PC-9 (cell line): Measurements from ENCODE around the gene LILRB3. TPM values are rescaled to one million over a fixed set of nuclear protein-coding genes. Genes with fewer than 3 reads are reported as not detected.
"Not testable (repeated sequence)": the region's sequence is repeated elsewhere in the genome, so short reads cannot be mapped to it uniquely, and the experiment has no call there.

Experiments used
- BruUV-seq: library from RNA; stranded (reverse); fragments of 400-500 nt; replicated peaks from 2 replicates; lab custom pipeline; 2021; lab: Mats Ljungman, UMichigan
- CTCF ChIA-PET: fragments of 300-600 bp; sonication (Branson Sonifier 250); formaldehyde crosslinking; loops from one replicate; lab custom pipeline; 2022; ENCODE audit warnings: antibody characterized with exemption; lab: Charles Lee
- POLR2A ChIA-PET: fragments of 300-600 bp; sonication (Branson Sonifier 250); formaldehyde crosslinking; loops from one replicate; lab custom pipeline; 2022; ENCODE audit warnings: antibody characterized with exemption; ENCODE audit not compliant: unreplicated experiment; lab: Charles Lee
- DNase-seq, 2 experiments: peaks; one replicate each; pipeline versions ENCODE4 v3.0.0 to v3.0.0-alpha.2; 2015 to 2022; ENCODE audit warnings: mixed read lengths in 1 of 2
- H2AFZ ChIP-seq: fragments of 200-600 bp; sonication (generic); 2 replicates; pipeline ENCODE4 v1.8.1; 2017; ENCODE audit warnings: antibody characterized with exemption
- H3F3A ChIP-seq: fragments of 200-600 bp; sonication (generic); 2 replicates; pipeline ENCODE4 v1.8.1; 2017; ENCODE audit warnings: antibody characterized with exemption, mild to moderate bottlenecking, low read depth; ENCODE audit not compliant: insufficient read depth
- H3K27ac ChIP-seq: fragments of 200-600 bp; sonication (generic); 2 replicates; pipeline ENCODE4 v1.6.1; 2016; ENCODE audit warnings: mixed run types
- H3K27me3 ChIP-seq: fragments of 200-600 bp; sonication (generic); 2 replicates; pipeline ENCODE4 v1.6.1; 2016; ENCODE audit warnings: low read depth, mixed run types; ENCODE audit not compliant: insufficient read depth
- H3K36me3 ChIP-seq: fragments of 200-600 bp; sonication (generic); 2 replicates; pipeline ENCODE4 v1.6.1; 2016; ENCODE audit warnings: low read depth, mixed run types
- H3K4me1 ChIP-seq: fragments of 200-600 bp; sonication (generic); replicated peaks from 2 replicates; pipeline ENCODE4 v1.6.1; 2016; ENCODE audit warnings: mixed run types; ENCODE audit not compliant: insufficient read depth
- H3K4me2 ChIP-seq: fragments of 200-600 bp; sonication (generic); 2 replicates; pipeline ENCODE4 v1.6.1; 2017; ENCODE audit warnings: mixed run types
- H3K4me3 ChIP-seq: fragments of 200-600 bp; sonication (generic); 2 replicates; pipeline ENCODE4 v1.6.1; 2016; ENCODE audit warnings: mixed run types
- H3K79me2 ChIP-seq: fragments of 200-600 bp; sonication (generic); 2 replicates; pipeline ENCODE4 v1.6.1; 2017; ENCODE audit warnings: low read depth, mixed run types
- H3K9me2 ChIP-seq: fragments of 200-600 bp; sonication (generic); 2 replicates; pipeline ENCODE4 v1.8.1; 2017; ENCODE audit warnings: mild to moderate bottlenecking; ENCODE audit not compliant: insufficient read depth
- H3K9me3 ChIP-seq: fragments of 200-600 bp; sonication (generic); 2 replicates; pipeline ENCODE4 v1.8.1; 2016; ENCODE audit warnings: low read depth; ENCODE audit not compliant: insufficient read depth
- H4K20me1 ChIP-seq: fragments of 200-600 bp; sonication (generic); 2 replicates; pipeline ENCODE4 v1.8.1; 2017; ENCODE audit not compliant: insufficient read depth
- EZH2 ChIP-seq: fragments of 200-600 bp; sonication (generic); IDR thresholded peaks from 2 replicates; pipeline ENCODE4 v1.8.0; 2017; ENCODE audit warnings: antibody characterized with exemption, low read depth
- intact Hi-C: fragments of 100-400 bp; cut with micrococcal nuclease; formaldehyde crosslinking; loops from one replicate; pipeline ENCODE4 v1.10.0; 2022; ENCODE audit not compliant: unreplicated experiment
- total RNA-seq: library from RNA; stranded (reverse); gene quantifications from 2 replicates; pipeline ENCODE4 v1.2.3, GENCODE V29; 2021
- TF ChIP-seq, protein P1 (sequence below): fragments of 200-600 bp; sonication (generic); conservative IDR thresholded peaks from 2 replicates; pipeline ENCODE4 v1.6.1; 2017; ENCODE audit warnings: mixed run types, antibody characterized with exemption, mild to moderate bottlenecking, moderate library complexity

Gene LILRB3
- total RNA-seq, 1 experiment from 2014 or later, result not detected

DNA sequence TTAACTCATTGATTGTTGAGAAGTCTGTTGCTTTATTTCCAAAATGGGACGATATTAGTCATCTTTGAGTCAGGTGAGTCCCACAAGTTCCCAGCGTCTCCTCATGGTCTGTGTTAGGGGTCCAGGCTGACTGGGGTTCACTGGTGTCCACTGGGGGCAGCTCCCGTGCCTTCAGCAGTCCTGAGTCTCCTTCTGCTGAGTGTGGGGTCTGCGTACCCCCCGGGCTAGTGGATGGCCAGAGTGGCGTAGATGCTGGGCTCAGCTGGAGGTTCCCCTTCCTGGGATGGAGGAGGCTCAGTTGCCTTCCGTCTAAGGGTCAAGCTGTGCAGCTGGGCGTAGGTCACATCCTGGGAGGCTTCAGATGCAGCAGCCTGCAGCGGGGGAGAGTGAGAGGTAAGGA lies 5.9 kb downstream of the LILRB3 start:
- CTCF ChIA-PET, result no interaction called here
- 0 out of 2 replicates have a peak, but pooled peaks cover 5% of the 10 kb centered on the region for H3F3A ChIP-seq

DNA sequence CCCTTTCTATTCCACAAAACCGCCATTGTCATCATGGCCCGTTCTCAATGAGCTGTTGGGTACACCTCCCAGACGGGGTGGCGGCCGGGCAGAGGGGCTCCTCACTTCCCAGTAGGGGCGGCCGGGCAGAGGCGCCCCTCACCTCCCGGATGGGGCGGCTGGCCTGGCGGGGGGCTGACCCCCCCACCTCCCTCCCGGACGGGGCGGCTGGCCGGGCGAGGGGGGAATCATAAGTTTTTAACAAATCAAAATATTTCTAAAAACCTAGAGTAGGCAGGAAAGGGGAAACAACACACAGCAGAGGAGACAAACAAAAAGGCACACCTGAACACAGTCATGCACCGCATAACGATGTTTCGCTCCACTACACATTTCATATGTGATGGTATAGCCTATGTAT lies 8.1 kb downstream of the LILRB3 start:
- H3K27ac ChIP-seq, CTCF ChIA-PET, H3K79me2 ChIP-seq, intact Hi-C loops, H3K36me3 ChIP-seq, H3K4me1 ChIP-seq, H4K20me1 ChIP-seq, H2AFZ ChIP-seq, H3K9me2 ChIP-seq, H3K9me3 ChIP-seq, DNase-seq, H3K4me2 ChIP-seq, H3K4me3 ChIP-seq, BruUV-seq: not testable (repeated sequence)
- H3F3A ChIP-seq, result peaks cover 14% of the 10 kb centered on the region; the same call in 1 of the 2 replicates
- H3K27me3 ChIP-seq, result peaks cover 11% of the 10 kb centered on the region; the same call in 1 of the 2 replicates
- POLR2A ChIA-PET, result interaction anchor here (0.6 kb wide), 1 partner anchor 412 kb away, joined by 3 read pairs; no protein-coding TSS in a partner anchor

More for the DNA sequence above, 5.9 kb downstream of the LILRB3 start:
- Histone ChIP-seq H3K27ac (no peak overlapping the region), H3K4me2 (no peak overlapping the region), H3K4me1 (no peaks in the 10 kb centered on the region), H3K9me3 (no peaks in the 10 kb centered on the region), H3K79me2 (no peaks in the 10 kb centered on the region), H3K4me3 (no peak overlapping the region), H4K20me1 (no peaks in the 10 kb centered on the region), H3K36me3 (no peaks in the 10 kb centered on the region), H2AFZ (no peak overlapping the region), H3K9me2 (no peaks in the 10 kb centered on the region), H3K27me3 (peaks cover 11% of the 10 kb centered on the region; the same call in 1 of the 2 replicates)
- no peak for TF ChIP-seq EZH2
- TF ChIP-seq, protein P1, sequence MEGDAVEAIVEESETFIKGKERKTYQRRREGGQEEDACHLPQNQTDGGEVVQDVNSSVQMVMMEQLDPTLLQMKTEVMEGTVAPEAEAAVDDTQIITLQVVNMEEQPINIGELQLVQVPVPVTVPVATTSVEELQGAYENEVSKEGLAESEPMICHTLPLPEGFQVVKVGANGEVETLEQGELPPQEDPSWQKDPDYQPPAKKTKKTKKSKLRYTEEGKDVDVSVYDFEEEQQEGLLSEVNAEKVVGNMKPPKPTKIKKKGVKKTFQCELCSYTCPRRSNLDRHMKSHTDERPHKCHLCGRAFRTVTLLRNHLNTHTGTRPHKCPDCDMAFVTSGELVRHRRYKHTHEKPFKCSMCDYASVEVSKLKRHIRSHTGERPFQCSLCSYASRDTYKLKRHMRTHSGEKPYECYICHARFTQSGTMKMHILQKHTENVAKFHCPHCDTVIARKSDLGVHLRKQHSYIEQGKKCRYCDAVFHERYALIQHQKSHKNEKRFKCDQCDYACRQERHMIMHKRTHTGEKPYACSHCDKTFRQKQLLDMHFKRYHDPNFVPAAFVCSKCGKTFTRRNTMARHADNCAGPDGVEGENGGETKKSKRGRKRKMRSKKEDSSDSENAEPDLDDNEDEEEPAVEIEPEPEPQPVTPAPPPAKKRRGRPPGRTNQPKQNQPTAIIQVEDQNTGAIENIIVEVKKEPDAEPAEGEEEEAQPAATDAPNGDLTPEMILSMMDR, result no peak
- POLR2A ChIA-PET, result no interaction called here
- no TSS peak for BruUV-seq
- intact Hi-C loops, result no loop called here
- no peak for DNase-seq

DNA sequence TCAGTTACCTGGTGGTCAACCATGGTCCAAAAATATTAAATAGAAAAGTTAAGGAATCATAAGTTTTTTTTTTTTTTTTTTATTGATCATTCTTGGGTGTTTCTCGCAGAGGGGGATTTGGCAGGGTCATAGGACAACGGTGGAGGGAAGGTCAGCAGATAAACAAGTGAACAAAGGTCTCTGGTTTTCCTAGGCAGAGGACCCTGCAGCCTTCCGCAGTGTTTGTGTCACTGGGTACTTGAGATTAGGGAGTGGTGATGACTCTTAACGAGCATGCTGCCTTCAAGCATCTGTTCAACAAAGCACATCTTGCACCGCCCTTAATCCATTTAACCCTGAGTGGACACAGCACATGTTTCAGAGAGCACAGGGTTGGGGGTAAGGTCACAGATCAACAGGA lies 8.6 kb downstream of the LILRB3 start:
- intact Hi-C loops, H2AFZ ChIP-seq, CTCF ChIA-PET, H3K4me3 ChIP-seq, H3K4me2 ChIP-seq, H3K9me3 ChIP-seq, BruUV-seq, H3K79me2 ChIP-seq, H3K27ac ChIP-seq, H3K36me3 ChIP-seq, H3K9me2 ChIP-seq, H4K20me1 ChIP-seq, DNase-seq: not testable (repeated sequence)
- POLR2A ChIA-PET, result interaction anchor here (0.6 kb wide), 1 partner anchor 411 kb away, joined by 3 read pairs; no protein-coding TSS in a partner anchor
- peaks cover 11% of the 10 kb centered on the region; the same call in 1 of the 2 replicates for H3K27me3 ChIP-seq
- peaks cover 19% of the 10 kb centered on the region for H3F3A ChIP-seq
- peaks cover 12% of the 10 kb centered on the region for H3K4me1 ChIP-seq

DNA sequence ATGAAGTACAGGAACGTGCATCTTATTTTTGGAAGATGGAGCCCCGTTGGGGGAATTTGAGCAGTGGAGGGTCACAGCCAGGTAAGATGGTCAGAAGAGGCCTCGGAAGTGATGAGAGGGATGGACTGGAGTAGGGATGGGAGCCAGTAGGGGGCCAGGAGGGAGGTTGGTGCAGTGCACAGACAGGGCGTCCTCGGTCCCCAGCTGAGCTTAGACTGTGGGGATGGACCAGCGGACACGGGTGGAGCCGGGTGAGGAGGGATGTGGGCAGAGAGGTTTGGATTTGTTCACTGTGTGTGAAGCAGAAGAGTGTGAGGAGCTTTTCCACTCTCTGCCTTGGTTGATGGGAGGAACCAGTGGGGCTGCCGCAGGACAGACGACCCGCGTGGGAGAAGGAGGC lies 11.6 kb downstream of the LILRB3 start:
- CTCF ChIA-PET, result no interaction called here
- H3K9me3 ChIP-seq, result no peaks in the 10 kb centered on the region
- no peak overlapping the region for H3K4me2 ChIP-seq
- no peak overlapping the region for H3K27ac ChIP-seq
- TF ChIP-seq EZH2, result no peak
- TF ChIP-seq, protein P1, result no peak
- no peak overlapping the region for H3K4me3 ChIP-seq
- peaks cover 36% of the 10 kb centered on the region for H4K20me1 ChIP-seq
- H3K4me1 ChIP-seq, result peaks cover 28% of the 10 kb centered on the region
- H3K79me2 ChIP-seq, result peaks cover 7% of the 10 kb centered on the region; the same call in 1 of the 2 replicates
- no TSS peak for BruUV-seq
- H3K27me3 ChIP-seq, result no peaks in the 10 kb centered on the region
- no peak overlapping the region for H2AFZ ChIP-seq
- no peaks in the 10 kb centered on the region for H3K9me2 ChIP-seq
- peaks cover 47% of the 10 kb centered on the region for H3F3A ChIP-seq
- intact Hi-C loops, result no loop called here
- no peak for DNase-seq
- POLR2A ChIA-PET, result no interaction called here
- H3K36me3 ChIP-seq, result peaks cover 9% of the 10 kb centered on the region
